ENCODE results near the gene CLEC18A.
"Not testable (repeated sequence)": the region's sequence is repeated elsewhere in the genome, so short reads cannot be mapped to it uniquely, and the experiment has no call there.

The CLEC18A gene

DNA sequence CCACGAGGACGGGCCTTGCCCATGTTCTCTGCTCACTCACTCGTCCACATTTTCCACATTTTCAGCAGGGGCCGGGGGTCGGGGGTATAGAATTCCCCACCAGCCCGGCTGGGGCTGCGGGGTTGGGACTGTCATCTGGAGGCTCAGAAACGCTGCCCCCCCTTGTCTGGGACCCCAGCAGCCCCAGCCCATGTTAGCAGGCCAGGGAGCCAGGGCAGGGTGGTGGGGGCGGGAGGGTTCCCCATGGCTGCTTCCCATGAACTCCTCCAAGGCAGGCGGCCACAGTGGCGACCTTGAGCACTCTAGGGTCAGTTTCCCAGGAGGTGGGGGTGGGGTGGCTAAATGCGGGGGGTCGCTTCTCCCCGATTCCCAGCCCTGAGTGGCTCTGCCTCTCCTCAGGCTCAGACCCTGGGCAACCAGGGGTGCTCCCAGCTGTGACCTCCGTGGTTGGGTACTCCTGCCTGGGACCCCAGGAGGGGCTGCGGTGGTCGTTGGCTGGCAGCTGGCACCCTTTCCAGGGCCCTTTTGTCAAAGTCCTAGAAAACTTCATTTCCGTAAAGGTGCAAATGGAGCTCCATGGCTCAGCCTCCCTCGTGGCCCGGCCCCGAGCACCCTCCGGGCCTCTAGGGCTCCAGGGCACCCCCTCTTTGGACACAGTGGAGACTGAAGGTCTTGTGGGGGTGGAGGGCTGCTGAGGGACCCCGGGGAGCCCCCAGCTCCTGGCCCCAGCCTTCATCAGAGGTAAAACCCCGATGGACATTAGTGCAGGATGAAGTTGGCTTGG lies 1.6 kb downstream of the CLEC18A start:
- not testable (repeated sequence) for DNase-seq

DNA sequence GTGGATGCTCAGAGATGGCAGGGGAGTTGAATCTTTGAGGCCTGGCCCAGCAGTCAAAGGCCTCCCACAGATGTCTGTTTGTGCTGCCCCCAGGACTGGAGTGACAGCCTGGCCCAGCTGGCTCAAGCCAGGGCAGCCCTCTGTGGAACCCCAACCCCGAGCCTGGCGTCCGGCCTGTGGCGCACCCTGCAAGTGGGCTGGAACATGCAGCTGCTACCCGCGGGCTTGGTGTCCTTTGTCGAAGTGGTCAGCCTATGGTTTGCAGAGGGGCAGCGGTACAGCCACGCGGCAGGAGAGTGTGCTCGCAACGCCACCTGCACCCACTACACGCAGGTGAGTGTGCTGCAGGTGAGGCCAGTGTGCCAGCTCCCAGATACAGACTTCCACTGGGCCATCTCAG lies 3.1 kb downstream of the CLEC18A start:
- not testable (repeated sequence) for DNase-seq

DNA sequence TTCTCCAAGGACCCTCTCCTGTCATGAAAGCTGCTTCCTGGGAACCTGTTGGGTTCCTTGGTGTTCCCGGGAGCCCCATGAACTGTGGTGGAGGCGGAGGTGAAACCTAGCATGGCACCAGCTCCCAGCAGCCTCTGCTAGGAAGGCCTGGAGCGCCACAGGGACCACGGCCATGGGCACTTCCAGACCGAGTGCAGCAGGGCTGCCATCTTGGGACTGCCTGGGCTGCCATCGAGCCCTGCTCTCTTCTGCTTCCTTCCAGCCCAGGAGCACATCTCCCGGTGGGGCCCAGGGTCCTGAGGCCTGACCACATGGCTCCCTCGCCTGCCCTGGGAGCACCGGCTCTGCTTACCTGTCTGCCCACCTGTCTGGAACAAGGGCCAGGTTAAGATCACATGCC lies 12.2 kb downstream of the CLEC18A start:
- not testable (repeated sequence) for DNase-seq

DNA sequence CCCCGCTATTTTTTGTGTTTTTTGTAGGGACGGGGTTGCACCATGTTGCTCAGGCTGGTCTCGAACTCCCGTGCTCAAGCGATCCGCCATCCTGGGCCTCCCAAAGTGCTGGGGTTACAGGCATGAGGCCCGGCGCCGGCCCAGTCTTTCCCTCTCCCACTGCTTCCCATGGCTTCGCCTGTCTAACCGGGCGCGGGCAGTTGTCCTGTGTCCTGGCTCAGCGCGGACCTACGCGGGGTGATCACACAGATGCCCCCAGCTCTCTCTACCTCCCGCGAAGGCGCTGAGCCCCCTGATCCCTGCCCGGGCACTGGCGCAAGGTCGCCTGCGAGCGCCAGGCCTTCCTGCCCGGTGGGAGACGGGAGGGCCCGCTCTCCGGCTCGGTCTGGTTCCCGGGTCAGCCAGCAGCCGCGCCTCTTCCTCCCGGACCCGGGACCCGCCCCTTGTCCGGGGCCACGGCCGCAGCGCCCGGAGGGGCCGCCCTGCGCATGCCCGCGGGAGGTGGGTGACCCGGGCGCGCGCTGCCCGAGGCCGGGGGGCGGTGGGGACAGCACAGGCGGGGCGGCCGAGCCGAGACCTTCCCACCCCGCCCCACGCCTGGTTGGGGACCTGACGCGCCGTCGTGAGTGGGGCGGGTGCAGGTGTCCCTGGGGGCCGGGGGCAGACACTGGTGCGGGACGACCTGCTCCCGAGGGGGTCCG lies 14.0 kb downstream of the CLEC18A start:
- DNase-seq: not testable (repeated sequence)

DNA sequence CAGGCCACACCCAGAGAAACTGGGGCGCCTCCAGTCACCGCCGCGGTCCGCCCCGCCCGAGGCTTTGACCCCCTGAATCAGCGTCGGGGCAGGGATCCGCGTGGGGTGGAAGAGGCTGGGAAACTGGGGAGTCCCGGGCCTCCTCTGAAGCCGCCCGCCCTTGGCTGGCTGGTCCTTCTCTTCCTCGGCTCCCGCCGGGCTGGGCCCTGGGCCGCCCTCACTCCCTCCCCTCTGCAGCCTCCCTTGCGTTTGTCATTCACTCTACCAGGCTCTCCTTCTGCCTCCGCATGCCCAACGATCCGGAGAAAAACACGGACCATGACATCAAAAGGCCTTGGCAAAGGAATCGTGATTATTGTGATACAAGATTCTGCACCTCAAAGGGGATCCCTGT lies 14.5 kb downstream of the CLEC18A start:
- not testable (repeated sequence) for DNase-seq

DNA sequence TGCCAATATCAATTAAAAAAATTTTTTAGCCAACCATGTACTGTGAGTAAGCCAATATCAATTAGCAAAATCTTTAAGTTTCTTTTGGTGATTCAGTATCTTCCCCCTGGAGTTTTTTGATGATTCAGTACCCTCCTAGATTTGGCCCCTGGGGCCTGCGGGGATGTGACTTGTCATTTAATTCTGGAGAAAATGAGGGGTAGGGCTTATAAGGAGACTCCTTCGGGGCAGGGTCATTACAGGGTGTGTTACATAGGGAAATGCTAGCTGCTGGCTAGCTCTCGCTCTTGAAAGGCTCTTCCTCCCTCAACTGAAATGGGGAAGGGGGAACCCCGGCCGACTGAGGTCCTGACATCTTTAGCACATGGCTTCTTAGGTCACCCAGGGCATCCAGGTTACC lies 16.6 kb downstream of the CLEC18A start:
- DNase-seq: not testable (repeated sequence)

DNA sequence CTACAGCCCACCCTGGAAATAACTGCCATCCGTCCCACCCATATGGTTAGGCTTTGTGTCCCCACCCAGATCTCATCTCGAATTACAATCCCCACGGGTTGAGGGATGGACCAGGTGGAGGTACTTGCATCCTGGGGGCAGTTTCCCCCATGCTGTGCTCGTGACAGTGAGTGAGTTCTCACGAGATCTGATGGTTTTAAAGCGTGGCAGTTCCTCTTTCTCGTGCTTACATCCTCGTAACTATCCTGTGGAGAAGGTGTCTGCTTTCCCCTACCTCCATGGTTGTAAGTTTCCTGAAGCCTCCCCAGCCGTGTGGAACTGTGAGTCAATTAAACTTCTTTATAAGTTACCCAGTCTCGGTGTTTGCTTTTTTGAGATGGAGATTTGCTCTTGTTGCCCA lies 17.0 kb downstream of the CLEC18A start:
- not testable (repeated sequence) for DNase-seq

DNA sequence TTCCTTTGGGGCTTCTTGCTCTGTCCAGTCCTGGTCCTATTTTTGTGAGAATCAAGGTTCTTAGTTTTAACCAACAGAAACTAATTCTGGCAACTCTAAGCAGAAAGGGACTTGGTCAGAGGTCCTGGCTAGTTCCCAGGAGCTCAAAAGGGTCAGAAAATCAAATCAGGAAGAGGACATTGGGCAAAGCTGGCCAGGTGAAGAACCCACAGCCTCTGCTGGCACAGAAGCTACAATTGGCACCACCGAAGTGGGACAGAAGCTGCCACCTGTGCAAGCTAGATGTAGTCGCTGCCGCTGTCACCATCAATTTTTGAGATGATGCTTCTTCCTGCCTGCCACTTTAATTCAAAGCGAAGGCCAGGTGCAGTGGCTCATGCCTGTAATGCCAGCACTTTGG lies 18.5 kb downstream of the CLEC18A start:
- DNase-seq: not testable (repeated sequence)

DNA sequence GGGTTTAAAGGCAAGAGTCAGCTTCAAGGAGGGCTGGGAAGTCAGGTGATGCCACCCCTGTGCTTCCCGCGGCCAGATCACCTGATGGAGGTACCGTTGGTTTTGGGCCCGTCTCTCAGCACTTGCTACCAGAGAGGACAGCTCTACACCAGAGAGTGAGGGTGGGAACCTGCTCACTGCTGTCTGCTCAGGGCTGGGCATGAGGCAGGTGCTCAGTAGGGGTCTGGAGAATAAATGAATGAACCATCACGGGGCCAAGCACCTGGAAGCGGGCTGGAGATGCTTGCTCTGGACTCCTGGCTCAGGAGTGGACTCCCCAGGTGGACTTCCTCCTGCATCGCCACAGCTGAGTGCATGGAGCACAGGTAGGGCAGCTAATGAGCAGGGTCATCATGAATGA lies 21.0 kb downstream of the CLEC18A start:
- DNase-seq: not testable (repeated sequence)

DNA sequence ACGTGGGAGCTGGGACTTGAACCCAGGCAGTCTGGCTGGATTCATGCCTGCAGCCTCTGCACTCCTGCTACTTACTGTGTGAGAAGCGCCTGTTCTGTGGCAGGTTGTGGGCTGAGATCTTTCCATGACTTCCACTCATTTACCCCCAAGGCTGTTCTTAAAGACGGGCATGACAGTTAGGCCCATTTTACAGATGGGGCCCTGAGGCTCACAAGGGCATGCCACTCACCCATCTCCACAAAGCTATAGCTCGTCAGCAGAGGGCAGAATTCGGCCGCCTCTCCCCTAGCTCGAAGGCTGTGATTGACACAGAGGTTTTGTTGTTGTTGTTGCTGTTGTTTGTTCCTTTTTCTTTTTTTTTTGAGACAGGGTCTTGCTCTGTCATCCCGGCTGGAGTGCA lies 21.8 kb downstream of the CLEC18A start:
- not testable (repeated sequence) for DNase-seq

DNA sequence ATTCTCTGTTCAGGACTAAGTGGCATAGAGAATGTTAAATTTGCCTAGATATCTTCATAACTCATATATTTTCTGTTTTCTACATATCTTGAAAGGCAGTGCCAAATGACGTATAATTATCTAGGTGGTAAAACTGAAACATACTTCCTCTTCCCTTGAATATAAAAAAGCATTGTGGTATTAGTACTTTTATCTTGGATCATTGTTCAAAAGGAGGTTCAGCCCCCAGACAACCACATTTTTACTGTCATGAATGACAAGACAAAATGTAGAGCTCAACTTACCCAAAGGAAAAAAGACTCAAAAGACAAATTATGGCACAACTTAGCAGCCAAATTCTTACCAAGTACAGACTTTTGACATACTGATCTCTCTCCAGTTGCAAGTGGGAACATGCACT lies 34.1 kb downstream of the CLEC18A start:
- not testable (repeated sequence) for DNase-seq

DNA sequence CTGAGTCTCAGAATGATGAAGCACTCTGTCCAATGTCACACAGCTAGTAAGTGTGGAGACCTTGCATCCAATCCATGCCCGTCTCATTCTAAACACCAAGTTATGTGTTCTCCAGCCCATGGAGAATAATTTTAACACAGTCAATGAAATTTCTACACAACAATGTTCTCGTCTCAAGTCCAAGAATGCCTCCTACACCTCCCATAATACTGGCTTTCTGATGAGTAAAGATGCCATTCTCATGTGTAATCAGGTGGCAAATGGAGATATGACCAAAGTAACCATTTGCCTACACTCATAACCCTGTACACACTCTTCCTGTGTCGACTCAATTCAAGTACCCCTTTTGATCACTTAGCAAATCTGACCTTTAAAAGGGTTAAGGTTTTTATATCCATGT lies 46.8 kb downstream of the CLEC18A start:
- DNase-seq: not testable (repeated sequence)

DNA sequence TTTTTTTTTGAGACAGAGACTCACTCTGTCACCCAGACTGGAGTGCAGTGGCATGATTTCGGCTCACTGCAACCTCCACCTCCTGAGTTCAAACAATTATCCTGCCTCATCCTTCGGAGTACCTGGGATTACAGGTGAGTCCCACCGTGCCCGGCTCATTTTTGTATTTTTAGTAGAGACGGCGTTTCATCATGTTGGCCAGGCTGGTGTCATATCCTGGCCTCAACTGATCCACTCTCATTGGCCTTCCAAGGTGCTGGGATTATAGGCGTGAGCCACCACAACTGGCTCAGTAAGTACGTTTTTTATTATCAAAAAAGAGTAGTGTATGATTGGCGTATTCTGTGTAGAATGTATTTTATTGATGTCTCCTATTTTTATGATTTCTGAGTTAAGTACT lies 48.7 kb downstream of the CLEC18A start:
- not testable (repeated sequence) for DNase-seq

DNA sequence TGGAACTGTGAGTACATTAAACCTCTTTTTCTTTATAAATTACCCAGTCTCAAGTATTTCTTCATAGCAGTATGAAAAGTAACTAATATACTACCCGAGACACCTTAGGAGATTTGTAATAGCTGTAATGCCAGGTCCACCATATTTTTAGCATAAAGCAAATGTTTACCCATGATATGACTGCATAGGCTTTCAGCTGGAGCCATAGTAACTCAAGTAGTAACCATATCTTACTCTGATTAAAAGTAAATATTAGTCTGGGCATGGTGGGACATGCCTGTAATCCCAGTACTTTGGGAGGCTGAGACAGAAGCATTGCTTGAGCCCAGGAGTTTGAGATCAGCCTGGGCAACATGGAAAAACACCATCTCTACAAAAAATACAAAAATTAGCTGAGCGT lies 52.4 kb downstream of the CLEC18A start:
- DNase-seq: not testable (repeated sequence)

DNA sequence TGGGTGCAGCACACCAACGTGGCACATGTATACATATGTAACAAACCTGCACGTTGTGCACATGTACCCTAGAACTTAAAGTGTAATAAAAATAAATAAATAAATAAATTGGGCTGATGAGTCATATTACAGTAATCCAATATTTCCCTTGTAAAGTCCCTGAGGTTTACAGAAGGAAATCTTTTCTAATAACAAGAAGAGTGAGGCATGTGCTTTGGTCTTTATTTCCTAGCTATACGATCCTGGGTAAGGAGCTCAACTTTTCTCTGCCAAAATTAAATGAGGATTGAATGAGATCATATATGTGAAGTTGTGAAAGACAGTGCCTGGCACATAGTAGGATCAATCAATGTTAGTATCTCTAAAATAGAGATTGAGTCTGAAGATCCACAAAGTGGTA lies 57.5 kb downstream of the CLEC18A start:
- not testable (repeated sequence) for DNase-seq

DNA sequence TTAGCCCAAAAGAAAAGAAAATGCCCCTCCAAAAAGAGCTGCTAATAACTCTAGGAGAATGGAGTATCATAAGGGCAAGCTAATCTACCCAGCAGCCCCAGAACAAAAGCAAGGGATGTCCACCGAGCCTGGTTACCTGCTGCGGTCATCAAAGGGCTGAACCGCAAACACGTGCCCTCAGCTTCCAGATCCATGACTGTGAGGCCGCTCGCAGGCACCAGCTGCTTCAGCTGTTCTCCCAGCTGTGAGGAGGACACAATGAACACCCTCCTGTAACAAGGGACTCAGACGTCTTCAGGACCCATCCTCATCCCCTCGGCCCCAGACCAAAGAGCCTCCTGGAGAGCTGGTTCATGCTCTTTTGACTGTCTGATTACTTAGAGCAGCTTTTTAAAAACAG lies 59.5 kb downstream of the CLEC18A start:
- not testable (repeated sequence) for DNase-seq

DNA sequence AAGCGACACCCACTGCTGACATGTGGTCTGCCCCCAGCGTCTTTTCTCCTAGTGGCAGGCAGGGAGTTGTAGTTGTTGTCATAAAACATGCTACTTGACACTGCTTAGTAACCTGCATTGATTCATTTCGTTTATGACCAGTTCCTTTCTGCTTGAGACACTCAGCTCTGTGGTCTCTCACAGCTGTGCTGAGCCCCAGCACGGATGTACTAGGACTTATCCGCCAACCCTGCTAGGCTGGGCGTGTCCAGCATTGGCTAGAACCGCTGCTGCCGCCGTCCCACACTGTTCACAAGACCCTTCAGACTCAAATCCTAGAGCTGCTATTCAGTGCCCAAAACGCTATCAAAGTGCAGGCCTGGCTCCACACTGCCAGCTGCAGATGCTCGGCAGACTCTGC lies 60.0 kb downstream of the CLEC18A start:
- DNase-seq: peak; percentile 1

DNA sequence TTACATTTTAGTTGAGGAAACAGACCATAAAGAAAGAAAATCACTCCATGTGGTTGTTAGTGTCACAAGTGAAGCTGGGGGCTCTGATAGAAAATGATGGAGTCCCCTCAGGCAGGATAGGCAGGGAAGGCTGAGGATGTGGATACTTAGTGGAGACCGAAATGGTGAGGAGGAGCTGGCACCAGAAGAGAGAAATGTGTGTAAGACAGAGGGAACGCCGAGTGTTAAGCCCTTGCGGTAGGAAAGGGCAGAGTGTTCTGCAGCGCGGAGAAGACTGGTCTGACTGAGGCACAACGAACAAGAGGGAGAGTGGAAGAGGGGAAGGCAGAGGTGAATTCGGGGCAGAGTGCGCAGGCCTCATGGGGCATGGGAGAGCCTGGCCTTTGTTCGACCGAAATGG lies 61.2 kb downstream of the CLEC18A start:
- DNase-seq: not testable (repeated sequence)

DNA sequence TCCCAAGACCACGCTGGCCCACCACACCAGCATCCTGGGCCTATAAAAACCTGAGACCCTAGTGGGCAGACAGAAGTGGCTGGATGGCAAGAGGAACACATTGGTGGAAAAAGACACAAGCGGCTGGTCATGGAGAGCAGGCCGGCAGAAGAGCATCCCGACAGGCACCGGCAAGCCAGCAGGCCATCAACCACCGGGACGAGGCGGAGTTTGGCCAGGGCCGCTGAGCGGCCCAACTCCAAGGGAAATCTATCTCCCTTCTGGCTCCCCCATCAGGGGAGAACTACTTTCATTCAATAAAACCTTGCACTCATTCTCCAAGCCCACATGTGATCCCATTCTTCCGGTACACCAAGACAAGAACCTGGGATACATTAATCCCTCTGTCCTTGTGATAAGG lies 61.8 kb downstream of the CLEC18A start:
- not testable (repeated sequence) for DNase-seq
